WTC11 (cell line): ENCODE data around the gene KLHL12.

Experiments used
- ATF6 ChIP-seq: sonication (generic); formaldehyde crosslinking; IDR thresholded peaks from 2 replicates; pipeline ENCODE4 v1.8.1; 2023; ENCODE audit warnings: mild to moderate bottlenecking, missing genetic modification reagents
- CBFB ChIP-seq: sonication (generic); formaldehyde crosslinking; IDR thresholded peaks from 2 replicates; pipeline ENCODE4 v1.8.1; 2022; ENCODE audit warnings: mild to moderate bottlenecking, low read depth, missing genetic modification reagents
- FOXP1 ChIP-seq: sonication (generic); formaldehyde crosslinking; IDR thresholded peaks from 2 replicates; pipeline ENCODE4 v1.8.0; 2022; ENCODE audit warnings: missing genetic modification reagents, mild to moderate bottlenecking, moderate library complexity, borderline replicate concordance
- IRF2 ChIP-seq: sonication (generic); formaldehyde crosslinking; IDR thresholded peaks from 2 replicates; pipeline ENCODE4 v1.8.0; 2022; ENCODE audit warnings: low read depth, missing genetic modification reagents, borderline replicate concordance
- TEAD4 ChIP-seq: sonication (generic); formaldehyde crosslinking; IDR thresholded peaks from 2 replicates; pipeline ENCODE4 v1.8.0; 2022; ENCODE audit warnings: mild to moderate bottlenecking, missing genetic modification reagents
- ZNF232 ChIP-seq: sonication (generic); formaldehyde crosslinking; IDR thresholded peaks from 2 replicates; pipeline ENCODE4 v1.8.0; 2022; ENCODE audit warnings: mild to moderate bottlenecking, missing genetic modification reagents
- ZNF425 ChIP-seq: fragments of 250-450 bp; sonication (Bioruptor Pico); conservative IDR thresholded peaks from 2 replicates; pipeline ENCODE4 v1.9.0; 2021; ENCODE audit warnings: mild to moderate bottlenecking
- TF ChIP-seq, protein P1 (sequence below): sonication (generic); formaldehyde crosslinking; IDR thresholded peaks from 2 replicates; pipeline ENCODE4 v1.8.0; 2022; ENCODE audit warnings: mild to moderate bottlenecking, missing genetic modification reagents
- TF ChIP-seq, protein P2 (sequence below): fragments of 200-600 bp; IDR thresholded peaks from 2 replicates; pipeline ENCODE4 v1.8.0; 2022; ENCODE audit warnings: antibody characterized with exemption
- TF ChIP-seq, protein P3 (sequence below): sonication (generic); formaldehyde crosslinking; IDR thresholded peaks from 2 replicates; pipeline ENCODE4 v1.8.1; 2023; ENCODE audit warnings: mild to moderate bottlenecking, missing genetic modification reagents, moderate library complexity

DNA sequence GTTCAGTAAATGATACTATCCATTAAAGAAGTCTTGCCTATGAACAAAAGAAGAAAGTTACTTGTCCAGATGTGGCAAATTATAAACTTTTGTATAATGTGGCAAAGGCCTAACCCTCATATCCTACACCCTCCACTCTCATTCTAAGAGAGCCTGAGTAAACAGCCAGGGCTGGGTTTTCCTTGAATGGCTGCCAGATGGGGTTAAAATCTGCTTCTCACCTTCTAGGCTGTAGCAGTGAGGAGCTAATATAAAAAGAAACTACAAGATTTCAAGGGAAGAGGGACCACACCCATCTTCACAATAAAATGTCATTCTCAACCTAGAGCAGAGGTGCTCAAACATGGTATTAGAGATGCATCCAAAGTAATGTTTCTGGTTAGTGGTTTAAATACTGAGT, 47.0 kb downstream of the KLHL12 start:
- no peak for TF ChIP-seq ZNF425 (CRISPR knock-in tag)
- no peak for TF ChIP-seq ZNF232
- TF ChIP-seq, protein P1, sequence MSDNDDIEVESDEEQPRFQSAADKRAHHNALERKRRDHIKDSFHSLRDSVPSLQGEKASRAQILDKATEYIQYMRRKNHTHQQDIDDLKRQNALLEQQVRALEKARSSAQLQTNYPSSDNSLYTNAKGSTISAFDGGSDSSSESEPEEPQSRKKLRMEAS (CRISPR knock-in tag) = no peak
- no peak for TF ChIP-seq CBFB (CRISPR knock-in tag)
- TF ChIP-seq, protein P2, sequence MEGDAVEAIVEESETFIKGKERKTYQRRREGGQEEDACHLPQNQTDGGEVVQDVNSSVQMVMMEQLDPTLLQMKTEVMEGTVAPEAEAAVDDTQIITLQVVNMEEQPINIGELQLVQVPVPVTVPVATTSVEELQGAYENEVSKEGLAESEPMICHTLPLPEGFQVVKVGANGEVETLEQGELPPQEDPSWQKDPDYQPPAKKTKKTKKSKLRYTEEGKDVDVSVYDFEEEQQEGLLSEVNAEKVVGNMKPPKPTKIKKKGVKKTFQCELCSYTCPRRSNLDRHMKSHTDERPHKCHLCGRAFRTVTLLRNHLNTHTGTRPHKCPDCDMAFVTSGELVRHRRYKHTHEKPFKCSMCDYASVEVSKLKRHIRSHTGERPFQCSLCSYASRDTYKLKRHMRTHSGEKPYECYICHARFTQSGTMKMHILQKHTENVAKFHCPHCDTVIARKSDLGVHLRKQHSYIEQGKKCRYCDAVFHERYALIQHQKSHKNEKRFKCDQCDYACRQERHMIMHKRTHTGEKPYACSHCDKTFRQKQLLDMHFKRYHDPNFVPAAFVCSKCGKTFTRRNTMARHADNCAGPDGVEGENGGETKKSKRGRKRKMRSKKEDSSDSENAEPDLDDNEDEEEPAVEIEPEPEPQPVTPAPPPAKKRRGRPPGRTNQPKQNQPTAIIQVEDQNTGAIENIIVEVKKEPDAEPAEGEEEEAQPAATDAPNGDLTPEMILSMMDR = no peak
- TF ChIP-seq TEAD4 = no peak
- TF ChIP-seq, protein P3, sequence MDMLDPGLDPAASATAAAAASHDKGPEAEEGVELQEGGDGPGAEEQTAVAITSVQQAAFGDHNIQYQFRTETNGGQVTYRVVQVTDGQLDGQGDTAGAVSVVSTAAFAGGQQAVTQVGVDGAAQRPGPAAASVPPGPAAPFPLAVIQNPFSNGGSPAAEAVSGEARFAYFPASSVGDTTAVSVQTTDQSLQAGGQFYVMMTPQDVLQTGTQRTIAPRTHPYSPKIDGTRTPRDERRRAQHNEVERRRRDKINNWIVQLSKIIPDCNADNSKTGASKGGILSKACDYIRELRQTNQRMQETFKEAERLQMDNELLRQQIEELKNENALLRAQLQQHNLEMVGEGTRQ (CRISPR knock-in tag) = no peak
- TF ChIP-seq IRF2 (CRISPR knock-in tag) = no peak
- TF ChIP-seq ATF6 (CRISPR knock-in tag) = no peak
- no peak for TF ChIP-seq FOXP1 (CRISPR knock-in tag)
